ENCODE results near the gene ITGAL.

ITGAL gene

GRCh38 chr16:30472328-30472942, at the start of gene ITGAL:
Gene ITGAL, plus strand, starts transcription at chr16:30472742. Its CDS starts 96 bp downstream, at chr16:30472838.
- in situ Hi-C loops (cut with MboI; ENCODE audit: low sequenced_read_pairs, unreplicated experiment), result no loop called here
- DNase-seq (ENCODE audit: low spot score), result peak; percentile 71
- no peak for TF ChIP-seq CTCF (IDR thresholded peaks at IDR 0.05; ENCODE audit: borderline replicate concordance, control extremely low read depth, extremely low read depth, insufficient read depth, missing control alignments)

GRCh38 chr16:30428055-30428454, 44.5 kb upstream of the ITGAL start:
- in situ Hi-C loops (cut with MboI; ENCODE audit: low sequenced_read_pairs, unreplicated experiment), result loop anchor here (25.0 kb wide), 1 partner anchor 184 kb away; the partner anchor contains the start of gene ZNF689
- no peak for TF ChIP-seq CTCF (IDR thresholded peaks at IDR 0.05; ENCODE audit: borderline replicate concordance, control extremely low read depth, extremely low read depth, insufficient read depth, missing control alignments)
- DNase-seq (ENCODE audit: low spot score), result no peak

- in situ Hi-C loops (cut with MboI; ENCODE audit: low sequenced_read_pairs, unreplicated experiment), result loop anchor here (25.0 kb wide), 1 partner anchor 183 kb away; the partner anchor contains the start of gene ZNF689
- peak; percentile 45 for DNase-seq (ENCODE audit: low spot score)
- no peak for TF ChIP-seq CTCF (IDR thresholded peaks at IDR 0.05; ENCODE audit: borderline replicate concordance, control extremely low read depth, extremely low read depth, insufficient read depth, missing control alignments)
These were observed 43.2 kb upstream of the ITGAL start for GRCh38 chr16:30429418-30429677.

- TF ChIP-seq CTCF (IDR thresholded peaks at IDR 0.05; ENCODE audit: borderline replicate concordance, control extremely low read depth, extremely low read depth, insufficient read depth, missing control alignments), result peak; percentile 77
- peak; percentile 95 for DNase-seq (ENCODE audit: low spot score)
- in situ Hi-C loops (cut with MboI; ENCODE audit: low sequenced_read_pairs, unreplicated experiment), result loop anchor here (10.0 to 25.0 kb wide), 2 partner anchors 95 to 182 kb away; partner anchors contain the start of genes ZNF689 and ZNF768
These were observed 42.7 kb upstream of the ITGAL start, which contains the start of gene DCTPP1 for GRCh38 chr16:30429678-30430427. Gene DCTPP1, minus strand, starts transcription at chr16:30430030. Its CDS starts 50 bp downstream, at chr16:30429980.

GRCh38 chr16:30430428-30430970, 42.0 kb upstream of the ITGAL start:
- no peak for TF ChIP-seq CTCF (IDR thresholded peaks at IDR 0.05; ENCODE audit: borderline replicate concordance, control extremely low read depth, extremely low read depth, insufficient read depth, missing control alignments)
- no peak for DNase-seq (ENCODE audit: low spot score)
- in situ Hi-C loops (cut with MboI; ENCODE audit: low sequenced_read_pairs, unreplicated experiment), result loop anchor here (10.0 to 25.0 kb wide), 2 partner anchors 94 to 182 kb away; partner anchors contain the start of genes ZNF689 and ZNF768

- TF ChIP-seq CTCF (IDR thresholded peaks at IDR 0.05; ENCODE audit: borderline replicate concordance, control extremely low read depth, extremely low read depth, insufficient read depth, missing control alignments), result no peak
- in situ Hi-C loops (cut with MboI; ENCODE audit: low sequenced_read_pairs, unreplicated experiment), result loop anchor here (10.0 to 25.0 kb wide), 2 partner anchors 90 to 177 kb away; partner anchors contain the start of genes ZNF689 and ZNF768
- no peak for DNase-seq (ENCODE audit: low spot score)
These were observed 37.7 kb upstream of the ITGAL start for GRCh38 chr16:30434852-30435251.
